AG09309 (cell line): ENCODE results near the gene DCTN1.
A peak's percentile ranks its signal among the peaks of the same experiment; 100 is the strongest.

ENCODE experiments used
- DNase-seq: peaks from one replicate; pipeline ENCODE4 v3.0.0-alpha.2; 2010; ENCODE audit warnings: low read depth
- H3K4me3 ChIP-seq: 2 replicates; pipeline ENCODE4 v1.5.1; 2011; ENCODE audit warnings: mild to moderate bottlenecking, low read depth, low read length, moderate library complexity; ENCODE audit not compliant: control insufficient read depth
- CTCF ChIP-seq: IDR thresholded peaks from 2 replicates; pipeline ENCODE4 v1.5.1; 2011; ENCODE audit warnings: mild to moderate bottlenecking, low read depth, low read length, inconsistent platforms; ENCODE audit not compliant: insufficient read depth, control insufficient read depth; ENCODE audit errors: missing control alignments

DCTN1 gene

GRCh38 chr2:74396149-74396548 lies 16.0 kb upstream of the DCTN1 start:
- H3K4me3 ChIP-seq: no peak overlapping the region
- no peak for TF ChIP-seq CTCF
- no peak for DNase-seq

- DNase-seq: no peak
- no peak overlapping the region for H3K4me3 ChIP-seq
- TF ChIP-seq CTCF: no peak
Observed at GRCh38 chr2:74393525-74393924, 13.4 kb upstream of the DCTN1 start.

- TF ChIP-seq CTCF: no peak
- no peak for DNase-seq
- H3K4me3 ChIP-seq: no peak overlapping the region
Observed at GRCh38 chr2:74392449-74392743, 12.3 kb upstream of the DCTN1 start.

- peak; percentile 96 for TF ChIP-seq CTCF
- peak overlapping the region; percentile 85 for H3K4me3 ChIP-seq
- DNase-seq: peak; percentile 44
Observed at GRCh38 chr2:74391580-74392448, 11.7 kb upstream of the DCTN1 start.

GRCh38 chr2:74391209-74391579 lies 11.1 kb upstream of the DCTN1 start:
- DNase-seq: no peak
- peak overlapping the region; percentile 85 for H3K4me3 ChIP-seq
- TF ChIP-seq CTCF: no peak

GRCh38 chr2:74390606-74391005 lies 10.5 kb upstream of the DCTN1 start:
- peak overlapping the region; percentile 85 for H3K4me3 ChIP-seq
- DNase-seq: no peak
- no peak for TF ChIP-seq CTCF
